Sigmoid colon (tissue), 4 donors: ENCODE measurements around the gene TLR6.
"Not testable (repeated sequence)": the region's sequence is repeated elsewhere in the genome, so short reads cannot be mapped to it uniquely, and the experiment has no call there.

Experiments used
- POLR2A ChIP-seq, 2 donors: fragments of 450-650 bp; IDR thresholded peaks; one replicate each; pipeline ENCODE4 v1.6.1; 2016; ENCODE audit warnings: antibody characterized with exemption in 2 of 2, mild to moderate bottlenecking in 2 of 2, moderate library complexity in 2 of 2
- POLR2AphosphoS5 ChIP-seq, 4 donors: sonication (generic); formaldehyde crosslinking; IDR thresholded peaks; one replicate each; pipeline ENCODE4 v1.6.1; 2017; ENCODE audit warnings: antibody characterized with exemption in 4 of 4
- TF ChIP-seq, protein P1 (sequence below), 4 experiments: fragments of 450-650 bp in 3 of 4; fragments of 200-600 bp in 1 of 4; IDR thresholded peaks; one replicate each; pipeline ENCODE4 v1.5.1; 2016 to 2019; ENCODE audit warnings: antibody characterized with exemption in 4 of 4, mild to moderate bottlenecking in 3 of 4, moderate library complexity in 2 of 4

DNA sequence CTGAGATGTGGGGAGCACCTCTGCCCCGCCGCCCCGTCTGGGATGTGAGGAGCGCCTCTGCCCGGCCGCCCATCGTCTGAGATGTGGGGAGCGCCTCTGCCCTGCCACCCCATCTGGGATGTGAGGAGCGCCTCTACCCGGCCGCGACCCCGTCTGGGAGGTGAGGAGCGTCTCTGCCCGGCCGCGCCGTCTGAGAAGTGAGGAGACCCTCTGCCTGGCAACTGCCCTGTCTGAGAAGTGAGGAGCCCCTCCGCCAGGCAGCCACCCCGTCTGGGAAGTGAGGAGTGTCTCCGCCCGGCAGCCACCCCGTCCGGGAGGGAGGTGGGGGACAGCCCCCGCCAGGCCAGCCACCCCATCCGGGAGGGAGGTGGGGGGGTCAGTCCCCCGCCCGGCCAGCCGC is 49.2 kb downstream of the TLR6 start:
- TF ChIP-seq, protein P1, sequence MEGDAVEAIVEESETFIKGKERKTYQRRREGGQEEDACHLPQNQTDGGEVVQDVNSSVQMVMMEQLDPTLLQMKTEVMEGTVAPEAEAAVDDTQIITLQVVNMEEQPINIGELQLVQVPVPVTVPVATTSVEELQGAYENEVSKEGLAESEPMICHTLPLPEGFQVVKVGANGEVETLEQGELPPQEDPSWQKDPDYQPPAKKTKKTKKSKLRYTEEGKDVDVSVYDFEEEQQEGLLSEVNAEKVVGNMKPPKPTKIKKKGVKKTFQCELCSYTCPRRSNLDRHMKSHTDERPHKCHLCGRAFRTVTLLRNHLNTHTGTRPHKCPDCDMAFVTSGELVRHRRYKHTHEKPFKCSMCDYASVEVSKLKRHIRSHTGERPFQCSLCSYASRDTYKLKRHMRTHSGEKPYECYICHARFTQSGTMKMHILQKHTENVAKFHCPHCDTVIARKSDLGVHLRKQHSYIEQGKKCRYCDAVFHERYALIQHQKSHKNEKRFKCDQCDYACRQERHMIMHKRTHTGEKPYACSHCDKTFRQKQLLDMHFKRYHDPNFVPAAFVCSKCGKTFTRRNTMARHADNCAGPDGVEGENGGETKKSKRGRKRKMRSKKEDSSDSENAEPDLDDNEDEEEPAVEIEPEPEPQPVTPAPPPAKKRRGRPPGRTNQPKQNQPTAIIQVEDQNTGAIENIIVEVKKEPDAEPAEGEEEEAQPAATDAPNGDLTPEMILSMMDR (IDR thresholded peaks at IDR 0.05): not testable (repeated sequence)
- TF ChIP-seq POLR2A, POLR2AphosphoS5 (IDR thresholded peaks at IDR 0.05): not testable (repeated sequence)
